ENCODE data around the gene TERC.

Gene TERC

GRCh38 chr3:169811631-169812331 is 46.9 kb upstream of the TERC start:
- TF ChIP-seq SIN3A (IDR thresholded peaks at IDR 0.05; ENCODE audit: borderline replicate concordance, insufficient read depth, low read length) (no peak), TAF1 (IDR thresholded peaks at IDR 0.05; ENCODE audit: borderline replicate concordance, insufficient read depth, low read length) (no peak), REST (IDR thresholded peaks at IDR 0.05; ENCODE audit: insufficient read depth in 1 of 2, low read depth in 2 of 2, low read length in 2 of 2) (no peak), POLR2AphosphoS5 (IDR thresholded peaks at IDR 0.05; ENCODE audit: low read depth, low read length) (no peak), FOXP2 (optimal IDR thresholded peaks at IDR 0.05; ENCODE audit: borderline replicate concordance, extremely low read depth, extremely low read length, insufficient read depth) (no peak)

GRCh38 chr3:169809230-169809795 is 44.5 kb upstream of the TERC start:
- no peak for TF ChIP-seq REST (IDR thresholded peaks at IDR 0.05; ENCODE audit: insufficient read depth in 1 of 2, low read depth in 2 of 2, low read length in 2 of 2)
- no peak for TF ChIP-seq POLR2AphosphoS5 (IDR thresholded peaks at IDR 0.05; ENCODE audit: low read depth, low read length)
- TF ChIP-seq TAF1 (IDR thresholded peaks at IDR 0.05; ENCODE audit: borderline replicate concordance, insufficient read depth, low read length): no peak
- no peak for TF ChIP-seq SIN3A (IDR thresholded peaks at IDR 0.05; ENCODE audit: borderline replicate concordance, insufficient read depth, low read length)
- TF ChIP-seq FOXP2 (optimal IDR thresholded peaks at IDR 0.05; ENCODE audit: borderline replicate concordance, extremely low read depth, extremely low read length, insufficient read depth): no peak

GRCh38 chr3:169804681-169805080 is 39.8 kb upstream of the TERC start:
- TF ChIP-seq REST (IDR thresholded peaks at IDR 0.05; ENCODE audit: insufficient read depth in 1 of 2, low read depth in 2 of 2, low read length in 2 of 2) (no peak), SIN3A (IDR thresholded peaks at IDR 0.05; ENCODE audit: borderline replicate concordance, insufficient read depth, low read length) (no peak), FOXP2 (optimal IDR thresholded peaks at IDR 0.05; ENCODE audit: borderline replicate concordance, extremely low read depth, extremely low read length, insufficient read depth) (no peak)

GRCh38 chr3:169792359-169792758 is 27.5 kb upstream of the TERC start:
- TF ChIP-seq POLR2AphosphoS5 (IDR thresholded peaks at IDR 0.05; ENCODE audit: low read depth, low read length) (no peak), REST (IDR thresholded peaks at IDR 0.05; ENCODE audit: insufficient read depth in 1 of 2, low read depth in 2 of 2, low read length in 2 of 2) (no peak), TAF1 (IDR thresholded peaks at IDR 0.05; ENCODE audit: borderline replicate concordance, insufficient read depth, low read length) (no peak), FOXP2 (optimal IDR thresholded peaks at IDR 0.05; ENCODE audit: borderline replicate concordance, extremely low read depth, extremely low read length, insufficient read depth) (no peak)

All from PFSK-1 (cell line).